HG02623 (cell line): Measurements from ENCODE around the gene RAG2.

ENCODE experiments used
- ATAC-seq: cut with Tn5 transposase; IDR thresholded peaks from one replicate; pipeline ENCODE4 v1.9.1; 2021; ENCODE audit warnings: moderate library complexity; ENCODE audit not compliant: unreplicated experiment

Gene RAG2

DNA sequence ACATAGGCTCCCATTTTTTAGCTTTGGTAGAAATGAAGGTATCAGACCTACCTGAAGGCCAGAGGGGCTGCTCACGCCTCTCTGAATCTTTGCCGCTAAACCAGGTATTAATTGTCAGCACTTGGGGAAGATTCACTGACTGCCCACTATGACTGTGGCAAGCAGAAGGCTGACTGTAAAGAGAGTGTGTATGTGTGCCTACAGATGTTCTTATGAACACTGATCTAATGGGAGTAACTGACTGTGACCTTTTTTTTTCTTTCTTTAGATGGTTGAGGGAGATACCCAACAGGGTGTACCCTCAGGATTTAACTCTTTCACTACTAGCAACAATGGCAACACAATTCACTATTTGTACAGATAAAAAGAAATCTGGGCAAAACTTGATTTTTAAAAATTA, at the start of gene RAG2:
RAG2 (minus strand) TSS at position 186 of the 400 bp plus-strand sequence. CDS start 4,068 bp downstream, outside the sequence.
- ATAC-seq, result no peak

DNA sequence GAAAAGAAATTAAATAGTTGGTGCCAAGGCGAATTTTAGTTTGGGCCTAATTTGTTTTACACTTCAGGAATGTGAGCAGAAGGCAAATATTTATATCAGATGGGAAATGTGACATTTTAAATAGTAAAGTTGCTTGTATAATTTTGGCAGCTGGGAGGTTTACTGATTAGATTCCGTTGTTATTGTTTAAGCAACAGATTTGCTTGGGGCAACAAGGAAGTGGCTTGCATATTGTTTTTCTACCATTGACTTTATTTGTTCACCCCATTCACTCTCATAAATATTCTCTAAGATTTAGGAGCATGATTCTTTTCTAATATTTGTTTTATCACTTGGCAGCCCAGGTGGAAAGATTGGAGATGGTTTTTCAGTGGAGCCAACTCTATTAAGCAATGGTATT, 40.5 kb upstream of the RAG2 start:
- ATAC-seq, result no peak

DNA sequence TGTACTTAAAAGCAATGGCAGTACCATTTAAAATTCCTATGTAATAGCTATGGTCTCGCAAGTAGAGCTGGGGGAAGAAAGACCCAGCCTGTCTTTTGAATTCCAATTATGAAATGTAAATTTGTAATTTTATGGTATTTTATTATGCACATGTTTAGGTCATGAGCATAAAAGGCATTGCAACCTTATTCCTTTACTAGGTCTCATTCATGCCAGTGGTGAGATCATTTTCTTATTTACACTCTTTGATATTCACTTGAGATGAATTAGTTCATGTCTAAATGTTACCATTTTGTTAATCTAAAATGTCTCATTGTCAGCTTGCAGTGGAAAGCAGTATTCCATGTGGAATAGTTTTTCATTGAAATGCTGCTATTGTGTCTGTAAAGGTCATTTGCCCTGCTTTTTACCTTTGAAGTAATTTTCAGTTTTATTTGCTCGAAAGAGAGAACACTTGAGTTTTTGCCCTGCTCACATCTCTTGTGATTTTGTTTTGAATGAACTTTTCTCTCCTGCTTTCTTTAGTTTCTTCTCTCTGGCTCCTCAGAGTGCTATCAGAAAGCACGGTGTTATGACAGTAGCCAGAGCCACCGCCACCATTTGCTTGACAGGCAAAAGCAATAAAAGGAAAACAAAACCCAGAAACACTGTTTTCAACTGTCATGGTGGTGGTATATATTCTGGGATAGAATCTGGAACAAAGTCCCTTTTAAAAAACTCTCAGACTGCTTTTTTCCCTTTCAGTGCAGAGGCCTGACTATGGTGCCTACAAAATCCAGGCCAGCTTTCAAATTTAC, 37.2 kb upstream of the RAG2 start:
- no peak for ATAC-seq

DNA sequence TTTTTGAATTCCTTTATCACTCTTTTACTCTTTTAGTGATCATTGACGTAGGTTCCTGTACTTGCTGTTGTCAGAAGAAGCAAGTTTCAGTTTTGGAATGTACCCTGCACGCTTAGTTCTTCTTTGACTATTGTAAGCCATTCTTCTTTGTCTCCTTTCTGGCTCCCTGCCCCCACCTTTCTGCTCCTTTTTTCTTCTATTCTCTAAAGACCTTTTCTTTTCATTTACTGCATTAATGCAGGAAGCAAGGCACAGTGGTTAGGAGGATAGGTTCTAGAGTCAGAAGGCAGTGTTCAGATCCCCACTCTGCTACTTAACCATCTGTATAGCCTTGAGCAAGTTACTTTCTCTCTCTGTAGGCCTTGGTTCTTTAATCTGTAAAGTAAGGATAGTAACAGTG, 33.7 kb upstream of the RAG2 start:
- ATAC-seq, result no peak

DNA sequence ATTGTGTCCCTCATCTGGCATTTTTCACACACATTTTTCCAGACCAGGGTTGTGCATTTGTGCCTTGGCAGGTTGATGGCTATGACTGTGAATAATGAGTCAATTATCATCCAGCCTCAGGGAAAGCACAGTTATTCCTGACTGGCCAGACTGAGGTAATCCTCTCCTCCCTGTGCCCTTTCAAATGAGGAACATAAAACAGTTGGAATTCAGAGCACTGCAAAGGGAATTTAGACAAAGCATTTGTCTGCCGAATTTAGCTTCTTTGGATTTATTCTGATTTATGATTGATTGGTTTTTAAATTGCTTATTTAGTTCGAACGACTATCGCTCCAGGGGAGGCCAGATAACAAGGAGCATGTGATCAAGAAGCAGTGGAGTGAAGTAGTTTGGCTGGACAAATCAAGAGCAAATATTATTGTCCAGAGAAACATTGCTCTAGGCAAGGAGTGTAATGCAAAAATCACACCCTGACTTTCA, 30.8 kb upstream of the RAG2 start:
- no peak for ATAC-seq

DNA sequence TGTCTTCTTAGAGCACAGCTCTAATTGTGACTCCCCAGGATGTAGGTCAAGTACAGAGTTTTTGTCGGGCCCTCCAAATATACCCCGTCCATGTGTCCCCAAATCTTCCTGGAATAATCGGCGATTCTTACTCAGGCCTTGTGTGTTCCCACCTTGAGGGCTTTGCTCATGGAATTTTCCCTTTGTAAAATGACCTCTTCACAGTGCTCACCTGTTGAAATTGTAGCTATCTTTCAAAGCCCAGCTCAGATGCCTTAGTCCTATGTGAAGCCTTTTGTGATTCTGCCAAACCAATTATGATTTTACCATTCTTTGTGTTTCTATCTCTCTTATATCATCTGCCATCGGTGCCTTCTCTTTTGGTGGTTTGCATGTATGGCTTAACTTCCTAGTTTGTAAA, 30.1 kb upstream of the RAG2 start:
- ATAC-seq, result no peak

DNA sequence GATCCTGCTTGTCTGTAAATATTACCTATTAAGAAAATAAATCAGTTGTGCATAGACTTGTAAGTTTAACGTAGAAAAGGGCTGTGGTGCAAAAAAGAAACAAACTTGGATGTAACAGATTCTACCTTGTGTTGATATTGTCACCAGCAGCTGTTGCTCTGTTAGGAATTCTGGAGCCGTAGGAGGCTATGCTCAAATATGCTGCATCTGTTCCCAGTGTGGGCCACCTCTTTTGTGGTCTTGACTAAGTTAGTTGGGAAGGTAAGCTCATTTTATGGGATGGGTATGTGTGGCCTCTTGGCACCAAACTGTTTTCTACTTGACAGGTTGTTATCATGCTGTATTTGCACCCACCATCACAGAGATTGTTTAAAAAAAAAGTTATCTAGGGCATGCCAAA, 29.4 kb upstream of the RAG2 start:
- ATAC-seq, result no peak

DNA sequence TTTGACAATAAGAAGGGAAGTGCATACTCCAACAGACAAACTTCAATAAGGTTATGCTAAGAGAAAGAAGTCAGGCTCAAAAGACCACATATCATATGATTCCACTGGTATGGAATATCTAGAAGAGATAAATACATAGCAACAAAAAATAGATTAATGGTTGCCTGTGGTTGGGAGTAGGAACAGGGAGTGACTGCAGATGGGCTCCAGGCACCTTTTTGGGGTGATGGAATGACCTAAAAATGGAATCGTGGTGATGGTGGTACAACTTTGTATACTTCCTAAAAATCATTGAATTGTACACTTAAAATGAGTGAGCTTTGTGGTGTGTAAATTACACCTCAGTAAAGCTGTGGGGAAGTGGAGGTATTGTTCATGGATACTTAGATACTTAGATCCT, 29.0 kb upstream of the RAG2 start:
- no peak for ATAC-seq

DNA sequence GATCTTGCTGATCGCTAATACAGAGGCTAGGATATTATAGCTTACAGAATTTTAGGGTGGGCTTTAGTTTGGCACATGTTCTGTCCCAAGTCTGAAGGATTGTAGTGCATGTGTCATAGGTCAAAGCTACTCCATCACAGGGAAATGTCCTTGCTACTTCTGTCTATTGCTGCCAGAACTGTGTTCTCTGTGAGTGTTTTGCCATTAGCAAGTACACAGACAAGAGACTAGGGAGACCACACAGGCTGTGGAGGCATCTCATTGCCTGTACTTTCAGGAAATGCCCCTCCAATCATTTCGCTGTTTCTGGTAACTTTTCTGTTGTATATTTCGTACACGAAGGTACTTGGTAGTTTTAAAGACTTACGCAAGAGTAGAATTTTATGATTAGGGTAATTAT, 25.5 kb upstream of the RAG2 start:
- no peak for ATAC-seq

DNA sequence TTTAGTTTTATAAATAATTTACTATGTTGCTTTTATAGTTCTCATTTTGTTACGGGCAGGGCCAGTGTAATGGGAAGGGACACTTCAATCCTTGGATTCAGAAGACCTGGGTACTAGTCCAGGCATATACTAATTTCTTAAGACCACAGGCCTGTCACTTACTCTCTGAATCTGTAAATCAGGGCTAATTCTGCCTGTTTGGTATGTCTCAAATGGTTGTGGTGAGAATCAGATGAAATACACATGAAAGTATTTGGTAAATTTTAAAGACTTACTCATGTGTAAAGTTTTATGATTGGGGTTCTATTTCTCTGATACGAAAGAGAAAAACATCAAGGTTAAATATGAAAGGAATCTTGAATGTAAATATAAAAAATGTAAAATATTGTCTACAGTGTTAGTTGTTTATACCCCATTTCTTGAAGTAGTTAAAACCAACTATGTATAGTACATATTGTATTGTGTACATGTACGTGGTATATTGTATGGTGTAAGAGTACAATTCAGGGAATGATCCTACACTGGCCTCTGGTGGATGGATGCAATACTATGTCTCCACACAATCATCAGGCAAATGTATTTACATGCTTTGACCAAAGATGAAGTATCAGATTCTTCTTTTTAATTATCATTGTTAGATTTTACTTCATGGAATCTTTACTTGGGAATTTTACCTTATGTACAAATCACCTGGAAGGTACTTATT, 24.5 kb upstream of the RAG2 start:
- peak; percentile 51 for ATAC-seq

DNA sequence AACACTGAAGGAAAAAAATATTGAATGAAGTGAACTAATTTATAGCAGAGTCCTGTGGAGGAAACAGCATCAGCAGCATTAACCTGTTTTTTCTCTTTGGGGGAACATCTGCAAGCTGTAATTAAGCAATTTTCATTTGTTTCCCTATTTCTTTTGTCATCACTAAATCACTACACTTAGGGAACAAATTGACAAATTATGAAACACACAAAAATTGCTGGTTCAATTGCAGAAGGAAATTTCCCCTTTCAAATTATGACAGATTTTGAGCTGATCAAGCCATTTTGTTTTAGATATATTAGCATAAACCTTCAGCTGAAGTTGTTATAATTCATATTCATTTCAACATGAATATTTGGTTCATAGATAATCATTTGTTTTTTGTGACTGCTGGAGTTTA, 22.2 kb upstream of the RAG2 start:
- no peak for ATAC-seq

DNA sequence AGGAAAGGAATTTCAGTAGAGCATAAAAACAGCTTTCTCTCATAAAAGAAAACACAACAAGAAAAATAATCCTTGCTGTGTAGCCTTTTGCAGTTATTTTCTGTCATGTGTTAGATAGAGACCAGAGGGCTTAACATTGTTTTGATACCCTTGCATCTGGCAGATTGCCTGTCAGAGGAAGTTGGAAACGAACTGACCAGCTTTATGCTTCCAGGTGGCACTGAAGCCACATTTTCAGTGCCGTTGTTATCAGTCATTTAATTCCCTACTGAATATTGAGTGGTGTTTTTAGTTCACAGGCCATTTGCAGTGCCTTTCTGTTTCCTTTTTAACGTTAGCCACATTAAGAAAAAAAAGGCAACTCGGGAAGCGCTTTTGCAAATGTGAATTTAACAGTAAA, 21.5 kb upstream of the RAG2 start:
- no peak for ATAC-seq

DNA sequence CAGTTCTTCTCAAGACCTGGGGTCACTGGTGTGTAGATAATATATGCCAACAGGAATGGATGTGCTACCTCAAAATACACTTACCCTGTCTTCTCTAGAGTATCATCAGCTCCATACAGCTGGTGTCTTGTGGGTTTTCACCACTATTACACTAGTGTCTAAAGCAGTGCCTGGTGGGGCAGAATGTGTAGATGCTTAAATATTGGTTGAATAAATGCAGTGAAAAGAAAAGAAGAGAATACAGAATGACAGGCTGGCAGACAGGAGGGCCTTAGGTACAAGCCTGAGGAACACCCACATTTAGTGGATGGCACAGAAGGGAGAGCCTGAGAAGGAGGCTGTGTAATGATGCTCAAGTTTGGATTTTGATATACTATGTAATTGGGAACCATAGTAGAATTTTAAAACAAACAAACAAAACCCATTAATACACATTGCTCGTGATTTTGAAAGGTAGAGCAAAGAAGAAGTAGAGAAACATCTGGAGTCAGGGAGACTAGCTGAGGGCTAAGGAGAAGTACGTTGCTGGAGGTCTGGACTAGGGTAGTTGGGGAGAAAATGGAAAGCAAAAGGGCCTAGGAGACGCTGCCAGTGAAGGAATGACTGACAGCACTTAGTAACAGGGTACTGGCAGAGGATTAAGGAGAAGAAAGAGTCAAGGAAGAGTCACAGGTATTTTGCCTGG, 20.5 kb upstream of the RAG2 start:
- no peak for ATAC-seq

DNA sequence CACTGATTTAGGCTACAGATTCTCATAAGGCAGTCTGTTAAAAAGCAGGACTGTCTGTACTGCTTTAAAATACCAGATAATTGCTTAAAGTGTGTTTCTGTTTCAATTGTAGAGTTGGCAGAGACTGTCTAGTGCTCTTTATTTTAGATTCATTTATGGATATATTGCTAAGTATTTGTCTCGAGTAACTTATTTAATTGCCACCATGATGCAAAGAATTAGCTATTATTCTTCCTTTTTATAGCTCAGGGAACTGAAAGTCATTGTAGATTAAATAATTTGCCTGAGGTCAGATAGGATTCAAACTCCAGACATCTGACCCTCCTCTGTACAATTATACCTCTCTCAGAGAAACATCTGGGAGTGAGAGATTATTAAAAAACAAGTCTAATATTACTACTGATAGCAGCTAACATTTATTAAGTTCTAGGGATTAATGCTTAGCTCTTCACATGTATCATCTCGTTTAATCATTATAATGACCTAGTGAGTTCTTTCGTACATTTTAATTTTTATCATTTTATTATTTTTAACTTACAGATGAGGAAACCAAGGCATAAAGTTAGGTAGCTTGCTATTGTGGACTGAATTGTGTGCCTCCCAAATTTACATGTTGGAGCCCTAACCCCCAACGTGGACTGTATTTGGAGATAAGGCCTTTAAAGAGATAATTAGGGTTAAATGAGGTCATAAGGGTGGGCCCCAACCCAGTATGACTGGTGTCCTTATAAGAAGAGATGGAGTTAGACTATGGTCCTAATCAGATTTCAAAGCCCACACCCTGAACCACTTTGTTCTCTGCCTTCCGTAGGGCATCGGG, 19.7 kb upstream of the RAG2 start:
- ATAC-seq, result no peak

DNA sequence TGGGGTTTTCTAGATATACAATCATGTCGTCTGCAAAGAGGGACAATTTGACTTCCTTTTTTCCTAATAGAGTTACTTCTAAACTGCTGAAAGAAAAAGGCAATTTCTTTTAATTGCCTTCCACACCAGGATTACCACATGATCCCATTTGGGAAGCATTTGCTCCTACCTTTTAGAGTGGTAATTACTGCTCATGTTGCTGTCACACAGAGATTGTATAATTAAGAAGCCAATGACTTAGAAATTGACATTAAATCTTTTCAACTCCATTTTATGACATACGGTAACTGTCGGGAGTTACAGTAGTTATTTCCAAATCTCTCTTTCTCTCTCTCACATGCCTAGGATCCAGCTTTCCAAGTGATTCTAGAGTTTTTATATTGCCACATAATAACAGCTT, 17.8 kb upstream of the RAG2 start:
- ATAC-seq, result no peak

DNA sequence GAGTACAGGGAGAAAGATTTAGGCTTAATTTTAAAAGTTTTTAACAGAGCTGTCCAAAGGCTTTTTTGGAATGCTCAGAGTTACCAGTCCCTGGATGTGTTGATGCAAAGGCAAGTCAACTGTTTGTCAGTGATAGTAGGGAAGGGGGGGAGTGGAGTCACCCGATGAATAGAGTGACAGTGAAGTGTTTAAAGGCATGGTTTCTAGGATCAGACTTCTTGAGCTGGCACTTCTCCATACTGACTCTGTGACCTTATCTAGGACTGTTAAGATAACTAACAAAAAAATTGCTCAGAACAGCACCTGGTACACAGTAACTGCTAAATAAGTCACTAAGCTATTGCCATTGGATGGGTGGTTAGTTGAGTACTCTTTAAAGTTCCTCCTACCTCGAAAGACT, 11.3 kb upstream of the RAG2 start:
- ATAC-seq, result no peak

DNA sequence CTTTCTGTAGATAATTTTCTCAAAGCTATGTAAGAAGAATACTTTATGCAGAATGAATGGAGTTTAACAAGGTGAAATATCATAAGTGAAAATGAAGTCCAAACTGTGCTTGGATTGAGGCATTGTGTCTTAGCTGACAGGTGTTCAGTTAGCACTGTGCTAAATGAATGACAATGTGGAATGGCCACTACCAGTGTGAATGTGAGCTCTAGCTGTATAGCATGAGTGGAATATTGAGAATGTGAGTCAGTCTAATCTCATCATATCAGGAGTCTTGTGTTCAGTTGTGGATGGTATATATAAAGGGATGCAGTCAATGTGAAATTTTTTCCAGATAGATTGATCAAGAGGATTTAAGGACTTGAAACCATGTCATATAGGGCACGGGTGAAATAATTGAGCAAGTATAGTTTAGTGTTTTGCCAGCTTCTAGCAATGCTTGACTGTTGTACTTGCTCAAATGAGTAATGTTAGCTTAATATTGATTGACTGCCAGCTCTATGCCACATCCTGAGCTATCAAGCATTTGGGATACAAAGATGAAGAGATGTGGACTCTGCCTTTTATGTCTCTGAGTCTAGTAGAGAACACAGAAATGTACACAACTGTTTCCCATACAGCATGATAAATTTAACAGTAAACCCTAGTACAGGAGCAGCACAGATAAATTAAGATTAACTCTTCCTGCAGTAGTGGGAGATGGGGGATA, 10.6 kb upstream of the RAG2 start:
- no peak for ATAC-seq

DNA sequence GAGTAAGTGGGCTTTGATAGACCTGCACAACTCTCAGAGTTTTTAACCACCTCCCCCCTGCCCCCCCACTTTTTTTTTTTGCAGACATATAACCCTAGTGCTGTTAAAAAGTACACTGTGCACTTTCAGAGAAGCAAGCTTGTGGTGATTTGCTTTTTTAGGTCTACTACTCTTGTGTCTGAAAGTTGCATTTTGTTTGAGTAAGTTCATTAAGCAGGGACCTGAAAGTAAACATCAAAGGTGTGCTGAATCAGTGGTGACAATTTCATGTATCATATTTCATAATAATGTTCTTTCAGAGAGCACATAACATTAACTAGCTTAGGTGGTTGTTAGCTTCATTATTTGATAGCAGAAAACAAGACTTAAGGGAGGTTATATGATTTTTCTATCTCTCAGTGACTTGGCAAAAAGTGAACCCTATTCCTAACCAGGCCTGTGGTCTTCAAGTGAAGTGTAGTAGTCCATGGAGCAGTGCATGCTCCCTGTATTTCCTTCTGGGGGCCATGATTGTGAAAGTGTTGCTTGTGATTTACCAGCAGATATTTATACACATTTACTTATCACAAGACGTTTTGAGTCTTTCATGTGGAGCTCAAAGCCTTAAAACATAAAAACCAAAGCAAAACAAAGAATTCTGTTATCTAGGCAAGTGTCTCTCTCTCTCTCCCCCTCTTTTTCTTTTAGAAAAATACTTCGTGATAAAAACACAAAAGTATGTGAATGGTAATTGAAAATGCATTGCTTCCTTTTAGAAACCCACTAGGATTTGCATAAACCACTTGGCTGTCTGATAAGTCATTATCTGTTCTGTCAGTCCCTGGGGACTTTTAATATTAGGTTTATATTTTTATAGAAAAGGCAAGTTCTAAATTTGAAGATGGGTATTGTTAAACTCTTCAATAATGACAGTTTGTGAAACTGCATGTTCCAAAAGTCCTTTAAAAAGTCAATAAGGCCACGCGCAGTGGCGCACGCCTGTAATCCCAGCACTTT, 7.5 kb upstream of the RAG2 start:
- no peak for ATAC-seq

DNA sequence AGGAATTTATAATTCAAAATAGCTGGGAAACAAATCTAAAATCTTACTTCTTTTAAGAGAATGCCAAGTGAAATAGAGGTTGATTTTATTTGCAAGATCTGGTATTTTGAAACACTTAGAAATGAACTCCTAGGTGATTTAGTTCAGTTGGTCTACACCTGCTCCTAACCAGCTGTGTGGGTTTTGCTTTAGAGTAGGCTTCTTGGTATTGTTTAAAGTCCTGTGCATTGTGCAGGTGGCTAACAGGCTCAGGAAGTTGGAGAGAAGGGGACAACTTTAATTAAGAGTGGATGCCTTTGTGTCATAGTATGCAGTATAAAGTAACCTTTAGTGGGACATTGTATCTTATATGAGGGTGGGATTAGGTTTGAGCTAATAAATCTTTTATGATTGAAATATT, 4.1 kb upstream of the RAG2 start:
- no peak for ATAC-seq
